HG03558 (cell line): Measurements from ENCODE around the gene TAP2.

ENCODE experiments used
- ATAC-seq: cut with Tn5 transposase; IDR thresholded peaks from one replicate; pipeline ENCODE4 v1.9.1; 2021; ENCODE audit warnings: moderate number of reproducible peaks; ENCODE audit not compliant: unreplicated experiment; ENCODE audit errors: extremely low read depth

Gene TAP2

GRCh38 chr6:32855467-32856174, 17.1 kb upstream of the TAP2 start:
- ATAC-seq: no peak

GRCh38 chr6:32854376-32855178, 16.0 kb upstream of the TAP2 start:
- ATAC-seq: no peak

- peak; percentile 56 for ATAC-seq
These were observed 15.2 kb upstream of the TAP2 start, which contains the start of the genes PSMB9 and TAP1 for GRCh38 chr6:32853541-32854375. TSS of gene PSMB9 (plus strand) at chr6:32854192. CDS start at chr6:32854230, 38 bp downstream. TSS of gene TAP1 (minus strand) at chr6:32853704. CDS start at chr6:32853636, 68 bp downstream.

GRCh38 chr6:32852844-32853540, 14.5 kb upstream of the TAP2 start:
- ATAC-seq: peak; percentile 21

- ATAC-seq: no peak
These were observed 13.7 kb upstream of the TAP2 start for GRCh38 chr6:32852018-32852843.

GRCh38 chr6:32851025-32851424, 12.5 kb upstream of the TAP2 start:
- ATAC-seq: no peak

- no peak for ATAC-seq
These were observed 10.6 kb upstream of the TAP2 start for GRCh38 chr6:32849126-32849525.

- ATAC-seq: no peak
These were observed 9.3 kb upstream of the TAP2 start for GRCh38 chr6:32847795-32848194.

- no peak for ATAC-seq
These were observed 8.5 kb upstream of the TAP2 start for GRCh38 chr6:32847004-32847403.

GRCh38 chr6:32845384-32845884, 6.9 kb upstream of the TAP2 start:
- ATAC-seq: no peak

- ATAC-seq: no peak
These were observed 6.4 kb upstream of the TAP2 start for GRCh38 chr6:32844839-32845383.

GRCh38 chr6:32843979-32844838, 5.7 kb upstream of the TAP2 start, which contains the start of gene PSMB8:
TSS of gene PSMB8 (minus strand) at chr6:32844047. CDS start at chr6:32843996, 51 bp downstream.
- ATAC-seq: peak; percentile 40

- ATAC-seq: no peak
These were observed 4.9 kb upstream of the TAP2 start for GRCh38 chr6:32843331-32843978.

GRCh38 chr6:32842690-32843089, 4.2 kb upstream of the TAP2 start:
- no peak for ATAC-seq

- no peak for ATAC-seq
These were observed 3.6 kb upstream of the TAP2 start for GRCh38 chr6:32842021-32842650.

- no peak for ATAC-seq
These were observed 2.2 kb upstream of the TAP2 start for GRCh38 chr6:32840604-32841246.
